Heart right ventricle (tissue), 16 donors: Measurements from ENCODE around the gene C3orf18. TPM values are rescaled to one million over a fixed set of nuclear protein-coding genes. Genes with fewer than 3 reads are reported as not detected.

ENCODE experiments used
- ATAC-seq, 8 donors: fragments of 200-7000 bp; cut with Tn5 transposase; one replicate each; pipeline ENCODE4 v1.9.1; 2020; ENCODE audit warnings: mild to moderate bottlenecking in 8 of 8, moderate library complexity in 8 of 8, moderate number of reproducible peaks in 1 of 8
- DNase-seq, 2 donors: peaks; one replicate each; pipeline ENCODE4 v3.0.0-alpha.2; 2020
- H3K27ac ChIP-seq, 10 donors: fragments of 200-600 bp; sonication (generic) in 2 of 10; one replicate each; pipeline versions ENCODE4 v1.5.0 to v1.8.0; 2020 to 2022; ENCODE audit warnings: mild to moderate bottlenecking in 3 of 10
- H3K27me3 ChIP-seq, 7 donors: fragments of 200-600 bp; one replicate each; pipeline ENCODE4 v1.8.0; 2021 to 2022; ENCODE audit warnings: mild to moderate bottlenecking in 2 of 7
- H3K36me3 ChIP-seq, 9 donors: fragments of 200-600 bp; sonication (generic) in 1 of 9; one replicate each; pipeline versions ENCODE4 v1.5.0 to v1.8.0; 2020 to 2022; ENCODE audit warnings: mild to moderate bottlenecking in 2 of 9
- H3K4me1 ChIP-seq, 9 donors: fragments of 200-600 bp; sonication (generic) in 1 of 9; one replicate each; pipeline versions ENCODE4 v1.5.0 to v1.8.0; 2020 to 2022; ENCODE audit warnings: mild to moderate bottlenecking in 4 of 9
- H3K4me3 ChIP-seq, 10 donors: fragments of 200-600 bp; sonication (generic) in 2 of 10; one replicate each; pipeline versions ENCODE4 v1.5.0 to v1.8.0; 2020 to 2022; ENCODE audit warnings: mild to moderate bottlenecking in 7 of 10, moderate library complexity in 2 of 10
- H3K9me3 ChIP-seq, 11 donors: fragments of 200-600 bp in 10 of 11; sonication (generic) in 2 of 11; one replicate each; pipeline versions ENCODE4 v1.5.0 to v1.8.0; 2013 to 2022; ENCODE audit warnings: mild to moderate bottlenecking in 2 of 11, control low read depth in 1 of 11, moderate library complexity in 1 of 11
- WGBS, 2 donors: extraction: QIAGEN DNeasy Blood & Tissue Kit; methylation state at CpG; one replicate each; pipeline ENCODE4 v1.1.7; 2013; ENCODE audit warnings: inconsistent platforms in 1 of 2; 5-methylcytosine and 5-hydroxymethylcytosine counted together
- intact Hi-C, 10 donors: fragments of 100-400 bp; cut with DNase I; formaldehyde crosslinking; loops; one replicate each; pipeline versions ENCODE4 v1.11.1 to v1.14.2; 2022
- polyA plus RNA-seq, 2 donors: library from polyadenylated mRNA; stranded (reverse); fragments of 200-250 nt; gene quantifications; one replicate each; pipeline ENCODE4 v1.2.3, GENCODE V29; 2013
- total RNA-seq, 10 donors: library from RNA; stranded (reverse); fragmentation: NEBNext Ultra II Directional in 3 of 10; extraction: Animal tissue kit (Norgen Biotek cat#: 25700) in 3 of 10; gene quantifications; one replicate each; pipeline versions ENCODE4 v1.2.1 to v1.2.4, GENCODE V29; 2021 to 2023
- TF ChIP-seq, protein P1 (sequence below), 9 donors: fragments of 200-600 bp; sonication (generic) in 2 of 9; IDR thresholded peaks; one replicate each; pipeline versions ENCODE4 v1.5.0 to v1.8.0; 2021 to 2022; ENCODE audit warnings: antibody characterized with exemption in 9 of 9, mild to moderate bottlenecking in 5 of 9, moderate library complexity in 1 of 9
- donor health status: Arrhythmogenic right ventricular cardiomyopathy.
- donor health status: ischemic (EF 13 %, LVEDD 7.1; RV severe dilation, severe dysfunction).
- donor health status: healthy with polysubstance abuse.
- donor health status: DM: no; HTN: yes; CAD: no.
- donor health status: DM: no; HTN: no; CAD: no.
- donor health status: ischemic (EF 25% LVEDD 6.9; RV normal size, moderate dysfunction).
- donor health status: ischemic (EF 25% LVEDD 5.7; RV mildly dilated, moderate dysfunction).
- donor health status: healthy.
- donor health status: DM: yes; HTN: yes; CAD: no.
- donor health status: Ischemic cardiomyopathy.
- donor health status: ischemic (EF 35%, LVEDD 5.7; RV mildly dilated, moderate dysfunction).
- donor health status: nonischemic (EF 11% LVEDD 7.7; RV severe dilation, severe dysfunction).
- donor health status: DM: yes; HTN: yes; CAD: no.
- donor health status: PGD.
- donor health status: ischemic (EF 29% LVEDD 5.4; RV normal size, mild dysfunction).
- donor health status: nonischemic (EF 23%, LVEDD 6.1; RV moderate dilation, normal function).

The C3orf18 gene
- total and polyA plus RNA-seq, 12 donors, result 19.9 to 49.9 (median 41.1) TPM

- Histone ChIP-seq H3K36me3 (no peaks in the 10 kb centered on the region), H3K9me3 (no peaks in the 10 kb centered on the region), H3K4me3 (no peak overlapping the region), H3K27ac (no peak overlapping the region), H3K4me1 (no peaks in the 10 kb centered on the region), H3K27me3 (peaks cover 0 to 7% (median 0%) of the 10 kb centered on the region in 7 donors)
- intact Hi-C loops, result loop anchor here (1.0 to 10.0 kb wide), 10 partner anchors 105 to 196 kb away; partner anchors contain the start of genes ZMYND10 (in 4 of the 10), CYB561D2 (in 1 of the 10) and NPRL2 (in 1 of the 10)
- TF ChIP-seq, protein P1, sequence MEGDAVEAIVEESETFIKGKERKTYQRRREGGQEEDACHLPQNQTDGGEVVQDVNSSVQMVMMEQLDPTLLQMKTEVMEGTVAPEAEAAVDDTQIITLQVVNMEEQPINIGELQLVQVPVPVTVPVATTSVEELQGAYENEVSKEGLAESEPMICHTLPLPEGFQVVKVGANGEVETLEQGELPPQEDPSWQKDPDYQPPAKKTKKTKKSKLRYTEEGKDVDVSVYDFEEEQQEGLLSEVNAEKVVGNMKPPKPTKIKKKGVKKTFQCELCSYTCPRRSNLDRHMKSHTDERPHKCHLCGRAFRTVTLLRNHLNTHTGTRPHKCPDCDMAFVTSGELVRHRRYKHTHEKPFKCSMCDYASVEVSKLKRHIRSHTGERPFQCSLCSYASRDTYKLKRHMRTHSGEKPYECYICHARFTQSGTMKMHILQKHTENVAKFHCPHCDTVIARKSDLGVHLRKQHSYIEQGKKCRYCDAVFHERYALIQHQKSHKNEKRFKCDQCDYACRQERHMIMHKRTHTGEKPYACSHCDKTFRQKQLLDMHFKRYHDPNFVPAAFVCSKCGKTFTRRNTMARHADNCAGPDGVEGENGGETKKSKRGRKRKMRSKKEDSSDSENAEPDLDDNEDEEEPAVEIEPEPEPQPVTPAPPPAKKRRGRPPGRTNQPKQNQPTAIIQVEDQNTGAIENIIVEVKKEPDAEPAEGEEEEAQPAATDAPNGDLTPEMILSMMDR (IDR thresholded peaks at IDR 0.05), result peak; percentile 86 to 93 (median 91)
- WGBS, 2 donors, result 50% methylated on average over 2 of the region's 2 CpGs
- peak; percentile 57 to 64 for DNase-seq
- ATAC-seq, result peak; percentile 67 to 89 (median 74)
Measured at GRCh38 chr3:50542177-50543034, 25.1 kb downstream of the C3orf18 start.

- WGBS, 2 donors, result 56 to 64% methylated on average over 18 of the region's 18 CpGs
- no peaks in the 10 kb centered on the region for H3K9me3 ChIP-seq
- peaks cover 0 to 7% (median 0%) of the 10 kb centered on the region in 7 donors for H3K27me3 ChIP-seq
- H3K36me3 ChIP-seq, result no peaks in the 10 kb centered on the region
- DNase-seq, result no peak
- H3K4me1 ChIP-seq, result no peaks in the 10 kb centered on the region
- intact Hi-C loops, result loop anchor here in 6 of 10 donors (2.0 to 10.0 kb wide), 7 partner anchors 102 to 192 kb away; partner anchors contain the start of genes ZMYND10 (in 4 of the 6), CYB561D2 (in 1 of the 6) and NPRL2 (in 1 of the 6)
- ATAC-seq, result no peak
- no peak overlapping the region for H3K4me3 ChIP-seq
- no peak overlapping the region for H3K27ac ChIP-seq
- TF ChIP-seq, protein P1 (IDR thresholded peaks at IDR 0.05), result no peak
Measured at GRCh38 chr3:50539356-50540286, 27.9 kb downstream of the C3orf18 start.

GRCh38 chr3:50537421-50538129 is 30.0 kb downstream of the C3orf18 start:
- Histone ChIP-seq H3K4me1 (no peaks in the 10 kb centered on the region), H3K9me3 (no peaks in the 10 kb centered on the region), H3K4me3 (no peak overlapping the region), H3K36me3 (no peaks in the 10 kb centered on the region), H3K27me3 (peaks cover 0 to 7% (median 0%) of the 10 kb centered on the region in 7 donors), H3K27ac (no peak overlapping the region)
- ATAC-seq (no peak), DNase-seq (no peak)
- WGBS, 2 donors, result 70 to 74% methylated on average over 4 of the region's 4 CpGs
- intact Hi-C loops, result loop anchor here in 2 of 10 donors (5.0 to 10.0 kb wide), 2 partner anchors 100 to 163 kb away; no protein-coding TSS in a partner anchor
- TF ChIP-seq, protein P1 (IDR thresholded peaks at IDR 0.05), result no peak
